Measurements from ENCODE around the gene ANGEL1.

The ANGEL1 gene

GRCh38 chr14:76812422-76813383 is at the start of gene ANGEL1:
ANGEL1 (minus strand) TSS chr14:76812882; CDS start chr14:76812827, 55 bp downstream.
- H3K4me1 ChIP-seq (ENCODE audit: insufficient read depth, low read length): peaks cover 27% of the 10 kb centered on the region
- peaks cover 21% of the 10 kb centered on the region for H3K36me3 ChIP-seq (ENCODE audit: insufficient read depth, low read length)
- peak within 1 kb of the TSS; percentile 64 to 89 for H3K4me3 ChIP-seq (ENCODE audit: low read depth in 1 of 2, low read length in 2 of 2)
- peak within 1 kb of the TSS; percentile 91 for H3K9ac ChIP-seq (ENCODE audit: low read depth, low read length)
- peak; percentile 92 for ATAC-seq (ENCODE audit: insufficient read depth, low read depth)
- H3K27me3 ChIP-seq (ENCODE audit: insufficient read depth, low read length, poor library complexity): no peaks in the 10 kb centered on the region
- peak within 1 kb of the TSS; percentile 89 for H3K4me2 ChIP-seq (ENCODE audit: insufficient read depth, low read length)
- peak; percentile 96 for DNase-seq
- TF ChIP-seq EZH2 (IDR thresholded peaks at IDR 0.05; ENCODE audit: borderline replicate concordance, low read depth, low read length, severe bottlenecking): no peak
- no peak for TF ChIP-seq CTCF (IDR thresholded peaks at IDR 0.05; ENCODE audit: borderline replicate concordance, extremely low read depth, low read length, poor library complexity, severe bottlenecking)
- H3K79me2 ChIP-seq (ENCODE audit: insufficient read depth, low read length): peaks cover 13% of the 10 kb centered on the region
- H3K9me3 ChIP-seq (ENCODE audit: insufficient read depth, low read length, severe bottlenecking): no peaks in the 10 kb centered on the region
- no peaks in the 10 kb centered on the region for H4K20me1 ChIP-seq (ENCODE audit: insufficient read depth, low read length)
- H3K27ac ChIP-seq (ENCODE audit: low read length): peak within 1 kb of the TSS; percentile 63
- peak within 1 kb of the TSS; percentile 93 for H2AFZ ChIP-seq (ENCODE audit: low read depth, low read length)

GRCh38 chr14:76861574-76862255 is 49.0 kb upstream of the ANGEL1 start:
- H2AFZ ChIP-seq (ENCODE audit: low read depth, low read length): no peak overlapping the region
- H3K27ac ChIP-seq (ENCODE audit: low read length): no peak overlapping the region
- H3K4me2 ChIP-seq (ENCODE audit: insufficient read depth, low read length): no peak overlapping the region
- no peaks in the 10 kb centered on the region for H3K79me2 ChIP-seq (ENCODE audit: insufficient read depth, low read length)
- TF ChIP-seq CTCF (IDR thresholded peaks at IDR 0.05; ENCODE audit: borderline replicate concordance, extremely low read depth, low read length, poor library complexity, severe bottlenecking): no peak
- no peak for TF ChIP-seq EZH2 (IDR thresholded peaks at IDR 0.05; ENCODE audit: borderline replicate concordance, low read depth, low read length, severe bottlenecking)
- H4K20me1 ChIP-seq (ENCODE audit: insufficient read depth, low read length): no peaks in the 10 kb centered on the region; the same call in 1 of the 2 replicates
- peaks cover 7% of the 10 kb centered on the region for H3K27me3 ChIP-seq (ENCODE audit: insufficient read depth, low read length, poor library complexity)
- ATAC-seq (ENCODE audit: insufficient read depth, low read depth): no peak
- no peaks in the 10 kb centered on the region for H3K36me3 ChIP-seq (ENCODE audit: insufficient read depth, low read length)
- H3K4me3 ChIP-seq (ENCODE audit: low read depth in 1 of 2, low read length in 2 of 2): no peak overlapping the region
- H3K9ac ChIP-seq (ENCODE audit: low read depth, low read length): no peak overlapping the region
- H3K4me1 ChIP-seq (ENCODE audit: insufficient read depth, low read length): no peaks in the 10 kb centered on the region
- H3K9me3 ChIP-seq (ENCODE audit: insufficient read depth, low read length, severe bottlenecking): no peaks in the 10 kb centered on the region
- no peak for DNase-seq

- DNase-seq (no peak), ATAC-seq (ENCODE audit: insufficient read depth, low read depth) (no peak)
- Histone ChIP-seq H3K9ac (ENCODE audit: low read depth, low read length) (no peak overlapping the region), H4K20me1 (ENCODE audit: insufficient read depth, low read length) (no peaks in the 10 kb centered on the region), H3K36me3 (ENCODE audit: insufficient read depth, low read length) (no peaks in the 10 kb centered on the region), H3K4me2 (ENCODE audit: insufficient read depth, low read length) (no peak overlapping the region), H3K79me2 (ENCODE audit: insufficient read depth, low read length) (no peaks in the 10 kb centered on the region), H3K4me3 (ENCODE audit: low read depth in 1 of 2, low read length in 2 of 2) (no peak overlapping the region), H3K27ac (ENCODE audit: low read length) (no peak overlapping the region), H3K27me3 (ENCODE audit: insufficient read depth, low read length, poor library complexity) (peaks cover 6% of the 10 kb centered on the region), H3K4me1 (ENCODE audit: insufficient read depth, low read length) (no peaks in the 10 kb centered on the region), H2AFZ (ENCODE audit: low read depth, low read length) (no peak overlapping the region), H3K9me3 (ENCODE audit: insufficient read depth, low read length, severe bottlenecking) (no peaks in the 10 kb centered on the region)
- TF ChIP-seq CTCF (IDR thresholded peaks at IDR 0.05; ENCODE audit: borderline replicate concordance, extremely low read depth, low read length, poor library complexity, severe bottlenecking) (no peak), EZH2 (IDR thresholded peaks at IDR 0.05; ENCODE audit: borderline replicate concordance, low read depth, low read length, severe bottlenecking) (no peak)
These were observed 44.1 kb upstream of the ANGEL1 start for GRCh38 chr14:76856769-76857168.

Data from DND-41 (cell line).